ENCODE measurements around the gene AGO3.
A peak's percentile ranks its signal among the peaks of the same experiment; 100 is the strongest.

Gene AGO3

GRCh38 chr1:36099681-36100341 lies 168.9 kb downstream of the AGO3 start:
- DNase-seq (ENCODE audit: low read depth): peak; percentile 75
- H3K4me3 ChIP-seq (ENCODE audit: low read length): no peak overlapping the region
- TF ChIP-seq CTCF (IDR thresholded peaks at IDR 0.05; ENCODE audit: insufficient read depth, low read depth, low read length, missing control alignments): peak; percentile 85

- H3K4me3 ChIP-seq (ENCODE audit: low read length): no peak overlapping the region
These were observed 169.5 kb downstream of the AGO3 start for GRCh38 chr1:36100376-36100775.

GRCh38 chr1:36101546-36101945 lies 170.6 kb downstream of the AGO3 start:
- H3K4me3 ChIP-seq (ENCODE audit: low read length): no peak overlapping the region
- TF ChIP-seq CTCF (IDR thresholded peaks at IDR 0.05; ENCODE audit: insufficient read depth, low read depth, low read length, missing control alignments): no peak
- DNase-seq (ENCODE audit: low read depth): no peak

More at GRCh38 chr1:36100376-36100775, 169.5 kb downstream of the AGO3 start:
- DNase-seq (ENCODE audit: low read depth): no peak
- TF ChIP-seq CTCF (IDR thresholded peaks at IDR 0.05; ENCODE audit: insufficient read depth, low read depth, low read length, missing control alignments): no peak

- no peak overlapping the region for H3K4me3 ChIP-seq (ENCODE audit: low read length)
- no peak for DNase-seq (ENCODE audit: low read depth)
- no peak for TF ChIP-seq CTCF (IDR thresholded peaks at IDR 0.05; ENCODE audit: insufficient read depth, low read depth, low read length, missing control alignments)
These were observed 175.4 kb downstream of the AGO3 start for GRCh38 chr1:36106269-36106668.

- no peak for TF ChIP-seq CTCF (IDR thresholded peaks at IDR 0.05; ENCODE audit: insufficient read depth, low read depth, low read length, missing control alignments)
- H3K4me3 ChIP-seq (ENCODE audit: low read length): no peak overlapping the region
- no peak for DNase-seq (ENCODE audit: low read depth)
These were observed 176.5 kb downstream of the AGO3 start for GRCh38 chr1:36107394-36107793.

- no peak for TF ChIP-seq CTCF (IDR thresholded peaks at IDR 0.05; ENCODE audit: insufficient read depth, low read depth, low read length, missing control alignments)
- no peak for DNase-seq (ENCODE audit: low read depth)
- H3K4me3 ChIP-seq (ENCODE audit: low read length): no peak overlapping the region
These were observed 177.4 kb downstream of the AGO3 start for GRCh38 chr1:36108314-36108713.

GRCh38 chr1:36109041-36109679 lies 178.3 kb downstream of the AGO3 start:
- DNase-seq (ENCODE audit: low read depth): peak; percentile 79
- no peak overlapping the region for H3K4me3 ChIP-seq (ENCODE audit: low read length)
- no peak for TF ChIP-seq CTCF (IDR thresholded peaks at IDR 0.05; ENCODE audit: insufficient read depth, low read depth, low read length, missing control alignments)

Measured in epithelial cell of esophagus (primary cell).